Vagina (tissue), 2 donors: ENCODE data around the gene BIVM. TPM values are rescaled to one million over a fixed set of nuclear protein-coding genes. Genes with fewer than 3 reads are reported as not detected.

Source experiments
- DNase-seq, 2 donors: peaks; one replicate each; pipeline ENCODE4 v3.0.0-alpha.2; 2017; ENCODE audit errors: extremely low spot score in 2 of 2
- H3K27ac ChIP-seq: fragments of 200-600 bp; sonication (generic); one replicate; pipeline ENCODE4 v1.5.1; 2019
- H3K27me3 ChIP-seq: fragments of 200-600 bp; sonication (generic); one replicate; pipeline ENCODE4 v1.5.1; 2019
- H3K36me3 ChIP-seq, 2 donors: fragments of 200-600 bp; sonication (generic); one replicate each; pipeline ENCODE4 v1.5.1; 2017 to 2019
- H3K4me1 ChIP-seq: fragments of 200-600 bp; sonication (generic); one replicate; pipeline ENCODE4 v1.5.1; 2019
- H3K4me3 ChIP-seq, 2 donors: fragments of 200-600 bp; sonication (generic); 1 replicate in 1 of 2; 2 replicates in 1 of 2; pipeline ENCODE4 v1.5.1; 2016 to 2019
- H3K9me3 ChIP-seq: fragments of 200-600 bp; sonication (generic); one replicate; pipeline ENCODE4 v1.5.1; 2019
- POLR2A ChIP-seq, 2 donors: fragments of 450-650 bp; IDR thresholded peaks; one replicate each; pipeline ENCODE4 v1.6.1; 2017; ENCODE audit warnings: antibody characterized with exemption in 2 of 2, mild to moderate bottlenecking in 2 of 2, moderate library complexity in 2 of 2
- POLR2AphosphoS5 ChIP-seq, 2 donors: sonication (generic); formaldehyde crosslinking; IDR thresholded peaks; one replicate each; pipeline ENCODE4 v1.9.0; 2017; ENCODE audit warnings: antibody characterized with exemption in 2 of 2, mild to moderate bottlenecking in 2 of 2, low read depth in 1 of 2; ENCODE audit not compliant: insufficient read depth in 1 of 2
- intact Hi-C: fragments of 100-400 bp; cut with DNase I; formaldehyde crosslinking; loops from one replicate; pipeline ENCODE4 v1.15.1; 2023
- total RNA-seq: library from RNA; depleted of rRNA; stranded (reverse); fragments of >200 nt; gene quantifications from one replicate; pipeline ENCODE4 v1.2.3, GENCODE V29; 2016
- TF ChIP-seq, protein P1 (sequence below), 3 experiments: fragments of 450-650 bp in 2 of 3; fragments of 200-600 bp in 1 of 3; sonication (generic) in 1 of 3; IDR thresholded peaks; one replicate each; pipeline ENCODE4 v1.5.1; 2017 to 2019; ENCODE audit warnings: antibody characterized with exemption in 3 of 3, mild to moderate bottlenecking in 2 of 3, moderate library complexity in 2 of 3

BIVM gene
- total RNA-seq, 1 donor from 2014 or later, result 12.3 TPM

DNA sequence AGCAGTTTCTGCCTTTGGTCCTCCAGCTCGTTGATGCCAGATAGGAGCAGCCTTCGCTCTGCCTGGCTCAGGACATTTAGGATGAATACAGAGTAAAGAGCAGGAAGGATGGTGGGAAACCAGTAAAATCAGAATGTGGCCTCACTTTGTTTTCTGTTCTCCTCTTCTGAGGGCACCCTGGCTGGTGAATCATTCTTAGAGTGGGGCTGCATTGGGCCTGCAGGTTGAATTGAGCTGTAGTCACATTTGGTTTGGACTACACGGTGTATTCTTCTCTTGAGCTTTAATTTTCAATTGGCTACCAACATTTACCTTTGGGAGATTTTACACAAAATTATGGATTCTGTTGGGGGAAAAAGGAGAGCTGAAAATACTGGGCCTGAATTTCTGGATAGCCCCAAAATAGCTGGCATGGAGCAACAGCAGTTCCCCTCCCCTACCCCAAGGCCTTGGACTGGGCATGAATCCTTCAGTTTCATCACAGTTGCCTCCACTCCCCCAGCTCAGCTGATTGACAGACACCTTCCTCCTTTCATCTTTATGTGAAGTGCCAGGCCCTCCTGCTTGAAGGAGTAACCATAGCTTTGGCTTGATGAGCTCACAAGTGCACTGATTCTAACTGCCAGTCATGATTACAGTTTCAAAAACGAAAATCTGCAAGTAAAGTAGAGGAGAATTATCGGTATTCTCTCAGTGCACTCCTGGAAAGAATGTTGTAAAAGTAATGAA, 71.2 kb downstream of the BIVM start:
- TF ChIP-seq, protein P1, sequence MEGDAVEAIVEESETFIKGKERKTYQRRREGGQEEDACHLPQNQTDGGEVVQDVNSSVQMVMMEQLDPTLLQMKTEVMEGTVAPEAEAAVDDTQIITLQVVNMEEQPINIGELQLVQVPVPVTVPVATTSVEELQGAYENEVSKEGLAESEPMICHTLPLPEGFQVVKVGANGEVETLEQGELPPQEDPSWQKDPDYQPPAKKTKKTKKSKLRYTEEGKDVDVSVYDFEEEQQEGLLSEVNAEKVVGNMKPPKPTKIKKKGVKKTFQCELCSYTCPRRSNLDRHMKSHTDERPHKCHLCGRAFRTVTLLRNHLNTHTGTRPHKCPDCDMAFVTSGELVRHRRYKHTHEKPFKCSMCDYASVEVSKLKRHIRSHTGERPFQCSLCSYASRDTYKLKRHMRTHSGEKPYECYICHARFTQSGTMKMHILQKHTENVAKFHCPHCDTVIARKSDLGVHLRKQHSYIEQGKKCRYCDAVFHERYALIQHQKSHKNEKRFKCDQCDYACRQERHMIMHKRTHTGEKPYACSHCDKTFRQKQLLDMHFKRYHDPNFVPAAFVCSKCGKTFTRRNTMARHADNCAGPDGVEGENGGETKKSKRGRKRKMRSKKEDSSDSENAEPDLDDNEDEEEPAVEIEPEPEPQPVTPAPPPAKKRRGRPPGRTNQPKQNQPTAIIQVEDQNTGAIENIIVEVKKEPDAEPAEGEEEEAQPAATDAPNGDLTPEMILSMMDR (IDR thresholded peaks at IDR 0.05), result no peak
- no peak for TF ChIP-seq POLR2AphosphoS5 (IDR thresholded peaks at IDR 0.05; ENCODE audit: insufficient read depth in 1 of 2, low read depth in 1 of 2)
- TF ChIP-seq POLR2A (IDR thresholded peaks at IDR 0.05), result no peak
- intact Hi-C loops, result no loop called here
- no peak overlapping the region for H3K4me3 ChIP-seq
- H3K4me1 ChIP-seq, result peaks cover 13% of the 10 kb centered on the region
- DNase-seq, result no peak
- H3K36me3 ChIP-seq, result peaks cover 8 to 68% of the 10 kb centered on the region in 2 donors
- no peaks in the 10 kb centered on the region for H3K9me3 ChIP-seq
- no peaks in the 10 kb centered on the region for H3K27me3 ChIP-seq
- H3K27ac ChIP-seq, result no peak overlapping the region

DNA sequence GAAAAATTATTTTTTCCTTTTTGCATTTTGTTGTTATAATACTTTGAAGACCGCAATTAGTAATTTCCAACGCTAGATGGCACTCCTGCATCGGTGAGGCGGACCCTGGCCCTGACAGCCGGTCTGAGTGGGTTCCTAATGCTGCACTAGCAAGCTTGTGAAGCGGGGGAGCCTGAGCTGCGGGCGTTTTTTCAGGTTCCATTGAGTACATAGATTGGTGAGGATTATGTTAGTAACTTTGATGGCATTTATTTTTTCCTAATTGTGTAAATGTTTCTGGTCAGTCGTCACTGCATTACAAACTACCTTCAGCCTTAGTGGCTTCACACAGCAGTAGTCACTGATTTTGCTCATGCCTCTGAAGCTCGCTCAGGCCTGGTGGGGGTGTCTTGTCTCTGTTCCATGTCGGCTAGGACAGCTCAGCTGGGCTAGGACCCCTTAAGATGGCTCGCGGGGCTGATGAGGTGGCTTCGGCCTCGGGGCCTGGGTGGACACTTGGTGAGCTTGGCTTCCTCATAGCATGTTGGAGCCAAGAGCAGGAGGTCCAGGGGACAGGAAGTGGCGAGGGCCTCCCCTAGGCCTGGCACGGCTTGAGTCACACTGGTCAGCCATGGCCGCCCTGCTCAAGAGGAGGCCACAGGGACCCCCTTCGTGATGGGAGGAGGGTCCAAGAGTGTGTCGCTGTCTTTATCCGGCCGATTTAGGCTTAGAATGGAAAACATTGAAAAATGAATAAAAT, 71.9 kb downstream of the BIVM start:
- intact Hi-C loops, result no loop called here
- DNase-seq, result no peak
- TF ChIP-seq, protein P1 (IDR thresholded peaks at IDR 0.05), result peak in 2 of 3 experiments; percentile 39 to 45
- no peak for TF ChIP-seq POLR2AphosphoS5 (IDR thresholded peaks at IDR 0.05; ENCODE audit: insufficient read depth in 1 of 2, low read depth in 1 of 2)
- no peak for TF ChIP-seq POLR2A (IDR thresholded peaks at IDR 0.05)
- no peaks in the 10 kb centered on the region for H3K9me3 ChIP-seq
- H3K4me3 ChIP-seq, result no peak overlapping the region
- H3K27me3 ChIP-seq, result no peaks in the 10 kb centered on the region
- H3K27ac ChIP-seq, result no peak overlapping the region
- H3K4me1 ChIP-seq, result peaks cover 13% of the 10 kb centered on the region
- peaks cover 8 to 70% of the 10 kb centered on the region in 2 donors for H3K36me3 ChIP-seq

DNA sequence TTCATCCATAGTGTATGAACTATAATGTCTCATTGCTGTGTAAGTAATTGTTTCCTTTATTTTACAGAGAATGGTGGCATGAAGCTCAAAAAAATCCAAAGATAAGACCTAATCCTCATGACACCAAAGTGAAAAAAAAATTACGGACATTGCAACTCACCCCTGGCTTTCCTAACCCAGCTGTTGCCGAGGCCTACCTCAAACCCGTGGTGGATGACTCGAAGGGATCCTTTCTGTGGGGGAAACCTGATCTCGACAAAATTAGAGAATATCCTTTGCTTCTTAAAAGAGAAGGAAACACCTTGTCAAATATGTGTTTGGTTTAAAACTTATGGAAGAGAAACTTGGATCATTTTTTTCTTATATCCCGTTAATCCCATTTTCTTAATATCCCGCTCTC, 73.2 kb downstream of the BIVM start:
- Histone ChIP-seq H3K36me3 (peaks cover 0 to 68% of the 10 kb centered on the region in 2 donors), H3K4me3 (no peak overlapping the region), H3K9me3 (no peaks in the 10 kb centered on the region), H3K4me1 (peaks cover 13% of the 10 kb centered on the region), H3K27ac (no peak overlapping the region), H3K27me3 (no peaks in the 10 kb centered on the region)
- intact Hi-C loops, result no loop called here
- no peak for TF ChIP-seq POLR2AphosphoS5 (IDR thresholded peaks at IDR 0.05; ENCODE audit: insufficient read depth in 1 of 2, low read depth in 1 of 2)
- no peak for TF ChIP-seq POLR2A (IDR thresholded peaks at IDR 0.05)
- TF ChIP-seq, protein P1 (IDR thresholded peaks at IDR 0.05), result no peak
- DNase-seq, result no peak

DNA sequence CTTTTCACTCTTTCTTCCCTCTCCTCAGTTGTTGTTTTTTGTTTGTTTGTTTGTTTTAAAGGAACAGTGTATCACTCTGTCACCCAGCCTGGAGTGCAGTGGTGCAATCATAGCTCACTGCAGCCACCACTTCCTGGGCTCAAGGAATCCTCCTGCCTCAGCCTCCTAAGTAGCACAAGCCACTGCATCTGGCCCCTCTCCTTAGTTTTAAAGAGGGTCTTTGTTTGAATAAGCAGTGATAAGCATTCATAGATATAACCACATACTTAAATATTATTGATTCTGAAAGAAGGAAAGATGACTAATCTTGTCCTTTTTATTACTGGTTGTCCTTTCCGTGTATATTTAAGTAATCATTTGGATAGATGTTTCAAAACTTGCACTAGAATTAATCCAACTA, 73.6 kb downstream of the BIVM start:
- no peak overlapping the region for H3K4me3 ChIP-seq
- DNase-seq, result no peak
- intact Hi-C loops, result no loop called here
- TF ChIP-seq POLR2A (IDR thresholded peaks at IDR 0.05), result no peak
- TF ChIP-seq, protein P1 (IDR thresholded peaks at IDR 0.05), result no peak
- no peak for TF ChIP-seq POLR2AphosphoS5 (IDR thresholded peaks at IDR 0.05; ENCODE audit: insufficient read depth in 1 of 2, low read depth in 1 of 2)
- peaks cover 0 to 66% of the 10 kb centered on the region in 2 donors for H3K36me3 ChIP-seq
- no peaks in the 10 kb centered on the region for H3K9me3 ChIP-seq
- H3K27me3 ChIP-seq, result no peaks in the 10 kb centered on the region
- peaks cover 13% of the 10 kb centered on the region for H3K4me1 ChIP-seq
- H3K27ac ChIP-seq, result no peak overlapping the region

DNA sequence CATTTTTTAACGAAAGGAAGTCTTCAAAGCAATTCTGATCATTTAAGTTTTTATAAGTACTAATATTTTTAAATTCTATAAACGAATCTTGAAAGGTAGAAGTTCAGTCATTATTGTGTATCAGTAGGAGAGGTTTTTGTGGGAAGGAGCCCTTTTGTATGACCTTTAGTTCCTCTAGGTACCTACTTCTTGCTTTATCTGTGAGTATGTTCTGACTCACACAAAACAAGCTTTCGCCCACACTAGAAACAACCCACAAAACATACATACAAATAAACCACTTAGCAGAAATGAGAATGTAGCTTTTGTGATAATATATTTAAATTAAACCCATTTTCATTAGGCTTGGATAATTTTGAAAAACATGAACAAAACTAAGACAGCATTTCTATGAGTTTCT, 74.7 kb downstream of the BIVM start:
- H3K9me3 ChIP-seq, result no peaks in the 10 kb centered on the region
- H3K4me1 ChIP-seq, result peaks cover 13% of the 10 kb centered on the region
- peaks cover 0 to 55% of the 10 kb centered on the region in 2 donors for H3K36me3 ChIP-seq
- intact Hi-C loops, result no loop called here
- H3K27ac ChIP-seq, result no peak overlapping the region
- H3K27me3 ChIP-seq, result no peaks in the 10 kb centered on the region
- H3K4me3 ChIP-seq, result no peak overlapping the region
- TF ChIP-seq, protein P1 (IDR thresholded peaks at IDR 0.05), result no peak
- no peak for TF ChIP-seq POLR2AphosphoS5 (IDR thresholded peaks at IDR 0.05; ENCODE audit: insufficient read depth in 1 of 2, low read depth in 1 of 2)
- no peak for TF ChIP-seq POLR2A (IDR thresholded peaks at IDR 0.05)
- DNase-seq, result no peak
